ENCODE data around the gene NKD2.

GRCh38 chr5:1005904-1006655, 2.5 kb upstream of the NKD2 start:
- TF ChIP-seq POLR2A (IDR thresholded peaks at IDR 0.05; ENCODE audit: extremely low read depth, insufficient read length) (no peak), CTCF (IDR thresholded peaks at IDR 0.05; ENCODE audit: low read depth, low read length) (no peak), MAX (IDR thresholded peaks at IDR 0.05; ENCODE audit: low read depth, low read length) (no peak)

All from NB4 (cell line).